ENCODE results near the gene TSPAN18.

- TF ChIP-seq, protein P1, sequence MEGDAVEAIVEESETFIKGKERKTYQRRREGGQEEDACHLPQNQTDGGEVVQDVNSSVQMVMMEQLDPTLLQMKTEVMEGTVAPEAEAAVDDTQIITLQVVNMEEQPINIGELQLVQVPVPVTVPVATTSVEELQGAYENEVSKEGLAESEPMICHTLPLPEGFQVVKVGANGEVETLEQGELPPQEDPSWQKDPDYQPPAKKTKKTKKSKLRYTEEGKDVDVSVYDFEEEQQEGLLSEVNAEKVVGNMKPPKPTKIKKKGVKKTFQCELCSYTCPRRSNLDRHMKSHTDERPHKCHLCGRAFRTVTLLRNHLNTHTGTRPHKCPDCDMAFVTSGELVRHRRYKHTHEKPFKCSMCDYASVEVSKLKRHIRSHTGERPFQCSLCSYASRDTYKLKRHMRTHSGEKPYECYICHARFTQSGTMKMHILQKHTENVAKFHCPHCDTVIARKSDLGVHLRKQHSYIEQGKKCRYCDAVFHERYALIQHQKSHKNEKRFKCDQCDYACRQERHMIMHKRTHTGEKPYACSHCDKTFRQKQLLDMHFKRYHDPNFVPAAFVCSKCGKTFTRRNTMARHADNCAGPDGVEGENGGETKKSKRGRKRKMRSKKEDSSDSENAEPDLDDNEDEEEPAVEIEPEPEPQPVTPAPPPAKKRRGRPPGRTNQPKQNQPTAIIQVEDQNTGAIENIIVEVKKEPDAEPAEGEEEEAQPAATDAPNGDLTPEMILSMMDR (IDR thresholded peaks at IDR 0.05): no peak
- TF ChIP-seq POLR2A (IDR thresholded peaks at IDR 0.05): no peak
- TF ChIP-seq EP300 (IDR thresholded peaks at IDR 0.05): no peak
Observed at GRCh38 chr11:44928144-44928543, 201.4 kb downstream of the TSPAN18 start.
